ENCODE data around the gene CDH13. TPM values are rescaled to one million over a fixed set of nuclear protein-coding genes. Genes with fewer than 3 reads are reported as not detected.

Gene CDH13
- total and polyA plus RNA-seq, 2 experiments from 2014 or later, result 1.6 to 4.4 TPM

DNA sequence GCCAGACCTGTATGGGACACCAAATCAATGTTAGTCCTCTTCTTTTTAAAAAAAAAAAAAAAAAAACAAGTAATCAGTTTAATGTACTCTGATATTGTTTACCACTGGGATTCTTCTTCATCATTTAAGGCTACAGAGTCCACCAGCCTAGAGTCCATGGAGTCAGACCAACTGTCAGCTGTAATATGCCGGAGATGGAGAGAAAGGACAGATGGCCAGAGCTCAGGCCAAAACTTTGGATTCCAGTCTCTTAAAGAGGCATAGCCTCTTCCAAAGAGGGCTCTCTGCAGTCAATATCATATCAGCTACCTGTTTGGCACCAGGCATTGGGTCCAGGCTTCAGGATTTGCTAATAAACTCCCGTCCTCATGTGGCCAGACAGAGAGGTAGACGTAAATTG lies 711.4 kb downstream of the CDH13 start:
- H4K20me1 ChIP-seq (replicated peaks; ENCODE audit: insufficient read depth), result no peaks in the 10 kb centered on the region
- peaks cover 20% of the 10 kb centered on the region for H3K4me1 Mint-ChIP-seq
- H3K36me3 ChIP-seq (ENCODE audit: insufficient read depth), result no peaks in the 10 kb centered on the region
- no peaks in the 10 kb centered on the region for H3F3A ChIP-seq (replicated peaks; ENCODE audit: low read depth)
- no peaks in the 10 kb centered on the region for H3K79me2 ChIP-seq (replicated peaks; ENCODE audit: insufficient read depth)
- H3K27me3 ChIP-seq (ENCODE audit: insufficient read depth), result no peaks in the 10 kb centered on the region
- no peaks in the 10 kb centered on the region for H3K36me3 Mint-ChIP-seq (ENCODE audit: low read depth)
- peaks cover 9% of the 10 kb centered on the region; the same call in 1 of the 2 replicates for H3K9me2 ChIP-seq (ENCODE audit: insufficient read depth)
- TF ChIP-seq CREB1 (CRISPR knock-in tag; IDR thresholded peaks at IDR 0.05; ENCODE audit: low read depth), result no peak
- TF ChIP-seq REST (IDR thresholded peaks at IDR 0.05; ENCODE audit: unreplicated experiment), result no peak
- H2AFZ ChIP-seq, result no peak overlapping the region
- no peak for DNase-seq (ENCODE audit: low spot score)
- ATAC-seq, result no peak
- H3K27me3 Mint-ChIP-seq (ENCODE audit: insufficient read depth, low read depth, poor library complexity), result no peaks in the 10 kb centered on the region
- peaks cover 19% of the 10 kb centered on the region for H3K4me1 ChIP-seq (ENCODE audit: insufficient read depth)
- H3K4me3 ChIP-seq, result no peak overlapping the region
- H3K4me3 Mint-ChIP-seq, result no peak overlapping the region
- H3K27ac ChIP-seq (ENCODE audit: low read depth), result no peak overlapping the region
- H3K4me2 ChIP-seq, result no peak overlapping the region
- no peaks in the 10 kb centered on the region for H3K9me3 Mint-ChIP-seq
- H3K27ac Mint-ChIP-seq, result no peak overlapping the region; the same call in 1 of the 2 replicates

GRCh38 chr16:83338941-83339340 lies 712.2 kb downstream of the CDH13 start:
- Histone ChIP-seq H3K9me2 (ENCODE audit: insufficient read depth) (peaks cover 9% of the 10 kb centered on the region; the same call in 1 of the 2 replicates), H3K36me3 (ENCODE audit: insufficient read depth) (no peaks in the 10 kb centered on the region), H2AFZ (no peak overlapping the region), H3F3A (replicated peaks; ENCODE audit: low read depth) (no peaks in the 10 kb centered on the region), H3K27ac (ENCODE audit: low read depth) (no peak overlapping the region), H3K4me2 (no peak overlapping the region), H3K27me3 (ENCODE audit: insufficient read depth) (no peaks in the 10 kb centered on the region), H3K4me3 (no peak overlapping the region), H3K79me2 (replicated peaks; ENCODE audit: insufficient read depth) (no peaks in the 10 kb centered on the region), H3K4me1 (ENCODE audit: insufficient read depth) (peaks cover 19% of the 10 kb centered on the region), H4K20me1 (replicated peaks; ENCODE audit: insufficient read depth) (no peaks in the 10 kb centered on the region)
- Mint-ChIP-seq H3K36me3 (ENCODE audit: low read depth) (no peaks in the 10 kb centered on the region), H3K27me3 (ENCODE audit: insufficient read depth, low read depth, poor library complexity) (no peaks in the 10 kb centered on the region), H3K4me1 (peaks cover 20% of the 10 kb centered on the region), H3K4me3 (no peak overlapping the region), H3K27ac (peak overlapping the region; percentile 42; the same call in 1 of the 2 replicates), H3K9me3 (no peaks in the 10 kb centered on the region)
- no peak for ATAC-seq
- no peak for DNase-seq (ENCODE audit: low spot score)
- TF ChIP-seq, protein P1, sequence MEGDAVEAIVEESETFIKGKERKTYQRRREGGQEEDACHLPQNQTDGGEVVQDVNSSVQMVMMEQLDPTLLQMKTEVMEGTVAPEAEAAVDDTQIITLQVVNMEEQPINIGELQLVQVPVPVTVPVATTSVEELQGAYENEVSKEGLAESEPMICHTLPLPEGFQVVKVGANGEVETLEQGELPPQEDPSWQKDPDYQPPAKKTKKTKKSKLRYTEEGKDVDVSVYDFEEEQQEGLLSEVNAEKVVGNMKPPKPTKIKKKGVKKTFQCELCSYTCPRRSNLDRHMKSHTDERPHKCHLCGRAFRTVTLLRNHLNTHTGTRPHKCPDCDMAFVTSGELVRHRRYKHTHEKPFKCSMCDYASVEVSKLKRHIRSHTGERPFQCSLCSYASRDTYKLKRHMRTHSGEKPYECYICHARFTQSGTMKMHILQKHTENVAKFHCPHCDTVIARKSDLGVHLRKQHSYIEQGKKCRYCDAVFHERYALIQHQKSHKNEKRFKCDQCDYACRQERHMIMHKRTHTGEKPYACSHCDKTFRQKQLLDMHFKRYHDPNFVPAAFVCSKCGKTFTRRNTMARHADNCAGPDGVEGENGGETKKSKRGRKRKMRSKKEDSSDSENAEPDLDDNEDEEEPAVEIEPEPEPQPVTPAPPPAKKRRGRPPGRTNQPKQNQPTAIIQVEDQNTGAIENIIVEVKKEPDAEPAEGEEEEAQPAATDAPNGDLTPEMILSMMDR (conservative IDR thresholded peaks at IDR 0.05; ENCODE audit: low read depth in 2 of 2), result no peak
- TF ChIP-seq JUNB (IDR thresholded peaks at IDR 0.05; ENCODE audit: unreplicated experiment), result no peak
- no peak for TF ChIP-seq ZNF331 (CRISPR knock-in tag; IDR thresholded peaks at IDR 0.05; ENCODE audit: low read depth)
- TF ChIP-seq POLR2AphosphoS5 (IDR thresholded peaks at IDR 0.05; ENCODE audit: low read depth), result no peak
- no peak for TF ChIP-seq NANOG (IDR thresholded peaks at IDR 0.05; ENCODE audit: borderline replicate concordance)
- no peak for TF ChIP-seq EZH2 (IDR thresholded peaks at IDR 0.05; ENCODE audit: low read depth, unreplicated experiment)
- no peak for TF ChIP-seq ZNF114 (CRISPR knock-in tag; IDR thresholded peaks at IDR 0.05)
- TF ChIP-seq, protein P2, sequence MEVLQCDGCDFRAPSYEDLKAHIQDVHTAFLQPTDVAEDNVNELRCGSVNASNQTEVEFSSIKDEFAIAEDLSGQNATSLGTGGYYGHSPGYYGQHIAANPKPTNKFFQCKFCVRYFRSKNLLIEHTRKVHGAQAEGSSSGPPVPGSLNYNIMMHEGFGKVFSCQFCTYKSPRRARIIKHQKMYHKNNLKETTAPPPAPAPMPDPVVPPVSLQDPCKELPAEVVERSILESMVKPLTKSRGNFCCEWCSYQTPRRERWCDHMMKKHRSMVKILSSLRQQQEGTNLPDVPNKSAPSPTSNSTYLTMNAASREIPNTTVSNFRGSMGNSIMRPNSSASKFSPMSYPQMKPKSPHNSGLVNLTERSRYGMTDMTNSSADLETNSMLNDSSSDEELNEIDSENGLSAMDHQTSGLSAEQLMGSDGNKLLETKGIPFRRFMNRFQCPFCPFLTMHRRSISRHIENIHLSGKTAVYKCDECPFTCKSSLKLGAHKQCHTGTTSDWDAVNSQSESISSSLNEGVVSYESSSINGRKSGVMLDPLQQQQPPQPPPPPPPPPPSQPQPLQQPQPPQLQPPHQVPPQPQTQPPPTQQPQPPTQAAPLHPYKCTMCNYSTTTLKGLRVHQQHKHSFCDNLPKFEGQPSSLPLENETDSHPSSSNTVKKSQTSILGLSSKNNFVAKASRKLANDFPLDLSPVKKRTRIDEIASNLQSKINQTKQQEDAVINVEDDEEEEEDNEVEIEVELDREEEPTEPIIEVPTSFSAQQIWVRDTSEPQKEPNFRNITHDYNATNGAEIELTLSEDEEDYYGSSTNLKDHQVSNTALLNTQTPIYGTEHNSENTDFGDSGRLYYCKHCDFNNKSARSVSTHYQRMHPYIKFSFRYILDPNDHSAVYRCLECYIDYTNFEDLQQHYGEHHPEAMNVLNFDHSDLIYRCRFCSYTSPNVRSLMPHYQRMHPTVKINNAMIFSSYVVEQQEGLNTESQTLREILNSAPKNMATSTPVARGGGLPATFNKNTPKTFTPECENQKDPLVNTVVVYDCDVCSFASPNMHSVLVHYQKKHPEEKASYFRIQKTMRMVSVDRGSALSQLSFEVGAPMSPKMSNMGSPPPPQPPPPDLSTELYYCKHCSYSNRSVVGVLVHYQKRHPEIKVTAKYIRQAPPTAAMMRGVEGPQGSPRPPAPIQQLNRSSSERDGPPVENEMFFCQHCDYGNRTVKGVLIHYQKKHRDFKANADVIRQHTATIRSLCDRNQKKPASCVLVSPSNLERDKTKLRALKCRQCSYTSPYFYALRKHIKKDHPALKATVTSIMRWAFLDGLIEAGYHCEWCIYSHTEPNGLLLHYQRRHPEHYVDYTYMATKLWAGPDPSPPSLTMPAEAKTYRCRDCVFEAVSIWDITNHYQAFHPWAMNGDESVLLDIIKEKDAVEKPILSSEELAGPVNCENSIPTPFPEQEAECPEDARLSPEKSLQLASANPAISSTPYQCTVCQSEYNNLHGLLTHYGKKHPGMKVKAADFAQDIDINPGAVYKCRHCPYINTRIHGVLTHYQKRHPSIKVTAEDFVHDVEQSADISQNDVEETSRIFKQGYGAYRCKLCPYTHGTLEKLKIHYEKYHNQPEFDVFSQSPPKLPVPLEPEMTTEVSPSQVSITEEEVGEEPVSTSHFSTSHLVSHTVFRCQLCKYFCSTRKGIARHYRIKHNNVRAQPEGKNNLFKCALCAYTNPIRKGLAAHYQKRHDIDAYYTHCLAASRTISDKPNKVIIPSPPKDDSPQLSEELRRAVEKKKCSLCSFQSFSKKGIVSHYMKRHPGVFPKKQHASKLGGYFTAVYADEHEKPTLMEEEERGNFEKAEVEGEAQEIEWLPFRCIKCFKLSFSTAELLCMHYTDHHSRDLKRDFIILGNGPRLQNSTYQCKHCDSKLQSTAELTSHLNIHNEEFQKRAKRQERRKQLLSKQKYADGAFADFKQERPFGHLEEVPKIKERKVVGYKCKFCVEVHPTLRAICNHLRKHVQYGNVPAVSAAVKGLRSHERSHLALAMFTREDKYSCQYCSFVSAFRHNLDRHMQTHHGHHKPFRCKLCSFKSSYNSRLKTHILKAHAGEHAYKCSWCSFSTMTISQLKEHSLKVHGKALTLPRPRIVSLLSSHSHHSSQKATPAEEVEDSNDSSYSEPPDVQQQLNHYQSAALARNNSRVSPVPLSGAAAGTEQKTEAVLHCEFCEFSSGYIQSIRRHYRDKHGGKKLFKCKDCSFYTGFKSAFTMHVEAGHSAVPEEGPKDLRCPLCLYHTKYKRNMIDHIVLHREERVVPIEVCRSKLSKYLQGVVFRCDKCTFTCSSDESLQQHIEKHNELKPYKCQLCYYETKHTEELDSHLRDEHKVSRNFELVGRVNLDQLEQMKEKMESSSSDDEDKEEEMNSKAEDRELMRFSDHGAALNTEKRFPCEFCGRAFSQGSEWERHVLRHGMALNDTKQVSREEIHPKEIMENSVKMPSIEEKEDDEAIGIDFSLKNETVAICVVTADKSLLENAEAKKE (CRISPR knock-in tag; IDR thresholded peaks at IDR 0.05), result no peak

Data from GM23338 (cell line).